GM19372 (cell line): ENCODE results near the gene MAD2L1BP.

Experiments
- ATAC-seq: cut with Tn5 transposase; IDR thresholded peaks from one replicate; pipeline ENCODE4 v1.9.1; 2021; ENCODE audit warnings: mild to moderate bottlenecking, low read depth, moderate library complexity; ENCODE audit not compliant: unreplicated experiment

MAD2L1BP gene

GRCh38 chr6:43665376-43665775 is 29.7 kb downstream of the MAD2L1BP start:
- no peak for ATAC-seq

GRCh38 chr6:43666196-43666920 is 30.7 kb downstream of the MAD2L1BP start:
- ATAC-seq: no peak

DNA sequence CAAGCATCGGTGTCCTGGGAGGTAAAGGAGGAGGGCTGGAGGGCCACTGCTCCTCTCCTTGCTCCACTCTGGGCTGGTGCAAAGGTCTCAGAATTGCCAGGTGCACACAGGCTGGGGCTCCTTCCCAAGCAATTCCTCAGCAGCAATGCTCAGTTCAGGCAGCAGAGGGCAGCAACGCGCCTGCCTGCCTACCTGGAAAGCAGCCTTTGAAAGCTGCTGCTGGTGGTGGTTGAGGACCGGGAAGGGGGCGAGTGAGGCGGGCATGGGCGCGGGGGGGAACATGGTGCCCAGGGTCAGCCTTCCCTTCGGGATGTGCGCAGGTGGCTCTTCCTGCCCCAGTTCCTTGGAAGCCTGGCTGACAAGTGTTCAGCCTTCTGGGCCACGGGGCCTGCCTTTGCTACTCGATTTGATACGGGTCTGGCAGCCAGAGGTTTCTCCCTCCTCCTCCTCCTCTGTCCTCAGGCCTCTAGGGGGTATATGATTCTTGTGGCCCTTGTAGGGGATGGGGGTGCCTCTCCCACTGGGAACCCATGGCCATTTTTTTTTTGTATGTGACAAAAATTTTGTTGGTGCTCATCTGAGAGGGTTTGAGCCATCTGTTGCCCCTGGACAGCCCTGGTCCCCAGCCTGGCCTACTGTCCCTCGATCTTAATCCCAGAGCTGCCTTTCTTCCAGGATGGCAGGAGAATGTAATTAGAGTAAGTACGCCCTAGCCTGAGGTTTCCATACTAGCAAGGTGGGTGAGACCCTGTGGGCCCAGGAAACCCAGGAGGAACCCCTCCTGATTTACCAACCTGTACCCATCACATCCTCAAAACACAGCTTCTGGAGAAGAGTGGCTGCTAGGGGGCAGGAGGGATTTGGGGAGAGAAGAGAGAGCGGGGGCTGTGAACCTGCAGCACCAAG is 31.9 kb downstream of the MAD2L1BP start:
- ATAC-seq: no peak

DNA sequence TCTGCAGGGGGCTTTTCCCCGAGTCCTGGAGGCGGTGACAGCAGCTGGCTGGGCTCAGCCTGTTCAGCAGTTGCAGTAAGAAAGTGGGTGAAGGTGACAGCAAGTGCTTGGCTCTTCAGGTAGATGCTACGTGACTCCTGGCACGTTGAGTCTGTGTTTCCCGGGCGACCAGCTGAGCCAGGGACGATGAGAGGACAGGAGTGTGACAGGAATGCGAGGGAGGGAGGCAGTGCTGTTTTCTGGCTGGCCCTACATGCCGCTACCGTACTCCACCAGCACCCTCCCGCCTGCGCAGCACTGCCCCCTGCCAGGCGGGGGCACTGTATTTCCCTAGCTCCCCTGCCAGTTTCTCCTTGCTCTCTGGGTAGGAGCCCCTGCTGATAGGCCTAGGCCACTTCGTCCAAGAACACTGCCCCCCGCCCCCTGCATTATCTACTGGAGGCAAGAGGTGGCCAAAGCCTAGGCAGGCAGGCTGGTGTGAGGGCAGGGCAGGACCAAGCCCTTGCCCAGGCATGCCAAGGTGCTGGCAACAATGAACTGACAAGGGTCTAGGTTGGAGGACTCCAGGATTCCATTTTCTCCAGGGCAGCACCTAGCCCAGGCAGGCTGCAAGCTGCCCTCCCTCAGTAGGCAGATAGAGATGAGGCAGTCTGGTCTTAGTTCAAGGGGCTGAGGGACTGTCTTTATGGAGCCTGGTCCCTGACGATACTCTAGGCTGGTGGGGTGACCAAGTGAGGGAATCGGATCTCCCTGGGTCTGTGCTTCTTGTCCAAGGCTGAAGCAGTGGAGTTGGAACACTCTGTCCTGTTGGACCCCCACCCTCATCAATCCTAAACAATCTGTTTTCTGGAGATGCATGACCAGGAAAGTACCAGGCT is 32.8 kb downstream of the MAD2L1BP start:
- no peak for ATAC-seq

- ATAC-seq: no peak
Observed at GRCh38 chr6:43669050-43669921, 33.6 kb downstream of the MAD2L1BP start.

- no peak for ATAC-seq
Observed at GRCh38 chr6:43669922-43670622, 34.4 kb downstream of the MAD2L1BP start.

DNA sequence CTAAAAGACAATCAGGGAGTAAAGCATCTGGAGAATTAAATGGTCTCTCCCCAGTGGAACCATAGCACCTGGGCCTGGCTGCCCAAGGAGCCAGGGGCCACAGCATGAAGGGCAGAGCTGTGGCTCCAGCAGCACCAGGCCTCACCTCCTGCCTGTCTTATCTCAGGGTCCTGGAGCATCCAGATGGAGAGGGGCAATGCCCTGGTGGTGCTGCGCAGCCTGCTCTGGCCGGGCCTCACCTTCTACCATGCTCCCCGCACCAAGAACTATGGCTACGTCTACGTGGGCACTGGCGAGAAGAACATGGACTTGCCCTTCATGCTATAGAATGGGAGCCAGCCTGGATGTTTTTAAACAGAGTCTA is 35.0 kb downstream of the MAD2L1BP start:
- ATAC-seq: no peak

GRCh38 chr6:43671011-43671800 is 35.6 kb downstream of the MAD2L1BP start:
- ATAC-seq: no peak

DNA sequence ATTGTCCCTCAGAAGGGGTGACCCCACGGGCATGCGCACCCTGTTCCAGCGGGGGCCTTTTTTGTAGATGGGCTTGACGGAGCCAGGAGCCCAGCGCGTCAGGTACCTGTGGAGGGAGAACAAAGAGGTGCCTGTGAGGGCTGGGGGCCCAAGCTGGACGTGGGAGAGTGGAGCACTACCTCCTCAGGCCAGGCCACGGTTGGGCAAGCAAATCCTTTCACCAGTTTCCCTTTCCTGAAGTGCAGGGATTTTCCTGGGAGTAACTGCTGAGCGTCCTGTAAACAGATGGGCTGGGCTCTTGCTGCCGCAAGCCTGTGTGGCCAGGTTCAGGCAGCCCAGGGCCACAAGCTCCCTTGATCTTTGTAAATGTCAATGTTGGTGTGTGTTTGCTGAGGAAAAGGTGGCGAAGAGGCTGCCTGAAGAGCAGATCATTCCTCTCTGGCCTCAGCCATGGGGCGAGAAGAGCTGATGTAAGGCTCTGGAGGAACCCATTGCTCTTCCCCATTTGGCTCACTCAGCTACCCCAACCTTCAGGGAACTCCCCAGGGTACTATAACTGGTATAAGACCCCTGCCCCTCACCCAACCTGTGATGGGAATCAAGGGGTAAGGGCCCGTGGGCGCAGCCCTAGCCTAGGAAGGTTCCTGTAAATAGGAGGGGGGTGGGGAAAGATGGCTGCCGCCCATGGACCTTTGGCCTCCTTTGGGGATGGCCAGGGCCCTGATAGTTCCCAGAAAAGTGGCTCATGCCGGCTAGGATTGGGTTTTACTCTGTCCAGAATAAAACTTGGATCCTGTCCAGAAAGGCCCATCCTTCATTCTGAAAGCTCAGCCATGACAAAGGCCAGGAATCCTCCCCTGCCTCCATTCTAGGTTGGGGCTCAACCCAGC is 36.4 kb downstream of the MAD2L1BP start:
- ATAC-seq: no peak

GRCh38 chr6:43673444-43674084 is 37.9 kb downstream of the MAD2L1BP start:
- ATAC-seq: no peak

DNA sequence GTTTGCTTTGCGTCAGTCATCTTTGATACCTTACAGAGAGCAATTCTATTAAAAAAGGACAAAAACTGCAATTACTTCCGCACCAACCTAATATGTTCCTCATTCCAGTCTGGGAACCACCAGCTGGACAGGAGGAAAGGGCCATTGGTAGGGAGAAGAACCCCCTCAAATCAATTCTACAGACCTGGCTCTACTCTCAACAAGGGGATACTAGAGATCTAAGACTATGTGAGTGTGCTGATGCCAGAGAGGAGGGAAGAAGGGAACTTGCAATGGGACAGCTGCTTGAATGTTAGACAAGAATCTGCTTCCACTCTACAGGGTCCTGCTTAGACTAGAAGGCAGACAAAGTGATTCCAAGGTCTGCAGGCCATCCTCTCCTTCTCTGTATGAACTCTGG is 38.7 kb downstream of the MAD2L1BP start:
- ATAC-seq: no peak

DNA sequence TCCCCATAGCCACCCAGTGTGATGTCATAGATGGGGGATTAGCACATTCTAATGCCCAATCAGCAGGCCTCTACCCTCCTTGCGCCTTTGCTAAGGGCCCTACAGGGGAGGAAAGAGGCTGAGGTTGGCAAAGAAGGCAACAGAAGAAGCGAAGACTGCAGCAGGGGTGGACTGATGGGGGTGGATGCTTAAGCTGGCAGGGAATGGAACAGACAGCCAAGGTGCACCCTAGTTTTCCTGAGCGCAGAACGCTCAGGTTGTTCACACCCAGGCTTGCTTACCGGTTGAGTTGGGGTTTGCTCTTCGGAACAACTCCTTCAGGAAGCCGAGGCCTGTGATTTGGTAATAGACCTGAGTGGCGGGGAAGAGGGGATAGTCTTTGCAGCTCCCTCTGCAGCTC is 39.3 kb downstream of the MAD2L1BP start:
- no peak for ATAC-seq

- ATAC-seq: no peak
Observed at GRCh38 chr6:43676962-43677606, 41.4 kb downstream of the MAD2L1BP start.

GRCh38 chr6:43677759-43678158 is 42.1 kb downstream of the MAD2L1BP start:
- no peak for ATAC-seq

DNA sequence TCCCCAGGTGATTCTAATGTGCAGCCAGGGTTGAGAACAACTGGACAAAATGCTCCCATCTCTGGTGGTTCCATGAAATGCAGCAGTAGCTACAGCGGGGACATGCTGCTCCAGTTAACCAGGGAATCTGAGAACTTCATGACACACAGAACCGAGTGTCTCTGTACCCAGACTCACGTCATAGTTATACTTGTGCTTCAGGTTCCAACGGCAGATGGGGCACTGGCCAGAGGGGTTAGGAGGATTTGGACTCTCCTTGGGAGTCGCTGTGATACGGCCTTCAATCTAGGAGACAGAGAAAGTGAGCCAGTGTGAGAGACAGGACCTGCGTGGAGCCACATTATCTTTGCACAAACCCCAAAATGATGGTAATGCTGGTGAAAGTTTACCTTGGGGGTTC is 42.7 kb downstream of the MAD2L1BP start:
- no peak for ATAC-seq

- no peak for ATAC-seq
Observed at GRCh38 chr6:43679057-43679456, 43.4 kb downstream of the MAD2L1BP start.
